ENCODE data around the gene WFDC1.

The WFDC1 gene

DNA sequence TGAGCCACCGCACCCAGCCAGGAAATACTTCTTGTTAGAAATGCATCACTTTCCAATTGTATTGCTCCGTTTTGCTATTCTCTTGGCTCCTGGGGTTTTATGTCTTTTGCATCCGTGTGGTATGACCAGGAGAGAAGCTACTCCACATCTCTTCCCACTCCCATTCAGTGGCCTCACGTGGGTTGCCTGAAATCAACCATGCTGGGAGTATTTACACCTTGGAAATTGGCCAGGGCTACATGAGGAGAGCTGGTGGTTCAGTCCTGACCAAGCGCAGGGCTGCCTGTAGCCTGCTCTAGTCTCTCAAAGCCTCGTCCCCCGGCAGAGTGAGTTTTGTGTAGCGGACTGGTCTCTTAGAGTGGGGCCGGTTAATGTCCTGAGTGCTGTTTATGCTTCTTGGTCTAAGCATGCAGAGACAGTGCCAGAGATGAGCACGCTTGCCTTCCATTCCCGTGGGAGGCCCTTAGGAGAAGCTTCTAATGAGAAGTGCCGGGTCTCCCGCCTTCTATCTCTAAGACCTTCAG is 3.8 kb downstream of the WFDC1 start:
- Histone ChIP-seq H3K36me3 (ENCODE audit: control insufficient read depth in 1 of 2, insufficient read depth in 2 of 2, low read length in 2 of 2) (no peaks in the 10 kb centered on the region), H3K27ac (ENCODE audit: low read depth, low read length) (no peak overlapping the region), H3K4me1 (ENCODE audit: control insufficient read depth in 1 of 2, insufficient read depth in 2 of 2, low read length in 2 of 2) (peaks cover 4 to 5% of the 10 kb centered on the region in 2 donors), H3K27me3 (ENCODE audit: control insufficient read depth in 1 of 2, insufficient read depth in 2 of 2, low read length in 2 of 2) (peaks cover 5 to 11% of the 10 kb centered on the region in 2 donors), H3K9ac (ENCODE audit: low read depth in 1 of 2, low read length in 2 of 2) (no peak overlapping the region), H3K4me3 (ENCODE audit: low read depth in 1 of 2, low read length in 2 of 2) (no peak overlapping the region), H3K9me3 (ENCODE audit: control insufficient read depth in 1 of 2, low read length in 2 of 2) (no peaks in the 10 kb centered on the region)

DNA sequence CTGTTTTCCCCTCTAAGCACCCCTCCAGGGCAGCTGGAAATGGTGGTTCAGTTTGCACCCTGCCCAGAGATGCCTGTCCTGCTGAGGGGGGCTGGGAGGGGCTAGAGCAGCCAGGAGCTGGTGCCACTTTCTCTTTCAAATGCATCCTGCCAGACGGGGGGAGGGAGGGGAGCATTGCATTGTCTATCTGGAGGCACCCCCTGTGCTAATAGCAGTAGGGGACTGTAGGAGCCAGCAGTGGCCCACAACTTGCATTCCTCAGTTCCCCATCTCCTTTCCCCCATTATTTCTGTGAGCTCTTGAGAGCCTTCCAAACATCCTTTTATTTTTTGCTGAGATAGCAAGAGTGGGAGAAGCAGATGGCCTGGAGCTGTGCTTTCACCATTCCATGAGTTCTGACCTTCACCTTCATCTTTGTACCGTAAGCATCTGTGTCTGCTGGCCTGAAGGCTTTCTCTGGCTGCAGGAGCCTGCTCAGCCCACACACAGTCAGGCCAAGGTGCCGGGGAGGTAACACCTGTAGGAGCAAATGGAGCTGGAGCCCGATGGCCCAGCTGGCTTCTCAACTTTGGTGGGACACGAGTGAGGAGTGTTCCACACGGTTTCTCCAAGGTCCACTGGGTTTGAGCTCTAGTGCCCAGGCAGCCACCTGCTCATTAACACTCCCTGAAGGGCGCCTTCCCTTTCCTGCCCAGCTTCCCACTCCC is 5.2 kb downstream of the WFDC1 start:
- H3K4me1 ChIP-seq (ENCODE audit: control insufficient read depth in 1 of 2, insufficient read depth in 2 of 2, low read length in 2 of 2), result peaks cover 4 to 5% of the 10 kb centered on the region in 2 donors
- no peak overlapping the region for H3K4me3 ChIP-seq (ENCODE audit: low read depth in 1 of 2, low read length in 2 of 2)
- H3K27ac ChIP-seq (ENCODE audit: low read depth, low read length), result peak overlapping the region; percentile 35
- no peak overlapping the region for H3K9ac ChIP-seq (ENCODE audit: low read depth in 1 of 2, low read length in 2 of 2)
- peaks cover 5 to 11% of the 10 kb centered on the region in 2 donors for H3K27me3 ChIP-seq (ENCODE audit: control insufficient read depth in 1 of 2, insufficient read depth in 2 of 2, low read length in 2 of 2)
- H3K36me3 ChIP-seq (ENCODE audit: control insufficient read depth in 1 of 2, insufficient read depth in 2 of 2, low read length in 2 of 2), result no peaks in the 10 kb centered on the region
- H3K9me3 ChIP-seq (ENCODE audit: control insufficient read depth in 1 of 2, low read length in 2 of 2), result no peaks in the 10 kb centered on the region

DNA sequence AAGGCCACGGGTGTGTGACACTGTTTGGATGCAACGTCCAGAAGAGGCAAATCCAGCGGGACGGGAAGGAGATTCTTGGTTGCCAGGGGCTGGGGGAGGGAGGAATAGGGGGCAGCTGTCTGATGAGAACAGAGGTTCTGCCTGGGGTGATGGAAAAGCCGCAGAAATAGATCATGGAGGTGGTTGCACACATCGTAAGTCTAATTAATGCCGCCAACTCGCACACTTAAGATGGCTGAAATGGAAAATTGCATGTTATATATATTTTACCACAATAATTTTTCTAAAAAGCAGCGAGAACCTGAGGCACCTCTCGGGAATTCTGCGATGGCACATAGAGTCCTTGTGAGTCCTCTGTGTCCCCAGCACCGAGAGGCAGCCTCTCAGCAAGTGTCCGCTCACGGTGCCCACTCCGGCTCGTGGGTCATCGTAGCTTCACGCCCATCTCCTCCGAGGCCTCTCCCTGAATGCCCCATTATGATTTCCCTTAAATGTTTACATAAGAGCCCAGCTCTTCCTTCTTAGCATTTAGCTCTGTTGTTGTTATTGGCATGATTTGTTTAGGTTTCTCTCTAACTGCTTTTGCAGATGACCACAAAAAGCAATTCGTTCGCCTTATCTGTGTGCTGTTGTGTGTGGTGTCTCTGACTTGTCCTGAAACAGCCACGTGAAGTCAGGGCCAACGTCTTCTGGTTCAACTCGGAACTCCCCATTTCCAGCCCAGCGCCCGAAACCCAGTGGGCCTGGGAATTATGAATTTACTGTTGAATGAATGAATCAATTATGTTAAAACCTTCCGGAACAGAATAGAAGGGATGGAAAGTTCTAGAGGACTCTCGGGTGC is 7.7 kb downstream of the WFDC1 start:
- Histone ChIP-seq H3K9ac (ENCODE audit: low read depth in 1 of 2, low read length in 2 of 2) (no peak overlapping the region), H3K27ac (ENCODE audit: low read depth, low read length) (peak overlapping the region; percentile 33), H3K4me1 (ENCODE audit: control insufficient read depth in 1 of 2, insufficient read depth in 2 of 2, low read length in 2 of 2) (peaks cover 0 to 4% of the 10 kb centered on the region in 2 donors), H3K36me3 (ENCODE audit: control insufficient read depth in 1 of 2, insufficient read depth in 2 of 2, low read length in 2 of 2) (no peaks in the 10 kb centered on the region), H3K9me3 (ENCODE audit: control insufficient read depth in 1 of 2, low read length in 2 of 2) (no peaks in the 10 kb centered on the region), H3K4me3 (ENCODE audit: low read depth in 1 of 2, low read length in 2 of 2) (no peak overlapping the region), H3K27me3 (ENCODE audit: control insufficient read depth in 1 of 2, insufficient read depth in 2 of 2, low read length in 2 of 2) (no peaks in the 10 kb centered on the region)

DNA sequence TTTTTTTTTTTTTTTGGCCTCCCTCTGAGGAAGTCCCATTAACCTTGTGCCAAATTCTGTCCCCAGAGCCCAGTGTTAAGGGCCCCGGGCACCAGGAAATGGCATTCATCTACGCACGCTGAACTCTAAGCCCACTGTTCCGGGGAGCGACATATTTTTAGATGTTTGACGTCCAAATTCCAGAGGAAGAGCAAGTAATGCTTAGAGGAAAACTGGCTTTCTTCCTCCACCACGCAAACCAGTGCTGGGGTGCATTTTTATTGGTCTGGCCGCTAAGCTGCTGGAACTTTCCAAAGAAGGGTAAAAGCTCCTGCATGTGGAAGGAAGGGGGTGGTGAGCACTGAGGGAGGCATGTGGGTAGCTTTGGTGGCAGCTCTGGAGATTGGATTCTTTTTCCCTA is 8.3 kb downstream of the WFDC1 start:
- H3K27me3 ChIP-seq (ENCODE audit: control insufficient read depth in 1 of 2, insufficient read depth in 2 of 2, low read length in 2 of 2), result no peaks in the 10 kb centered on the region
- H3K27ac ChIP-seq (ENCODE audit: low read depth, low read length), result no peak overlapping the region
- no peaks in the 10 kb centered on the region for H3K9me3 ChIP-seq (ENCODE audit: control insufficient read depth in 1 of 2, low read length in 2 of 2)
- no peak overlapping the region for H3K9ac ChIP-seq (ENCODE audit: low read depth in 1 of 2, low read length in 2 of 2)
- no peak overlapping the region for H3K4me3 ChIP-seq (ENCODE audit: low read depth in 1 of 2, low read length in 2 of 2)
- H3K36me3 ChIP-seq (ENCODE audit: control insufficient read depth in 1 of 2, insufficient read depth in 2 of 2, low read length in 2 of 2), result no peaks in the 10 kb centered on the region
- H3K4me1 ChIP-seq (ENCODE audit: control insufficient read depth in 1 of 2, insufficient read depth in 2 of 2, low read length in 2 of 2), result peaks cover 0 to 4% of the 10 kb centered on the region in 2 donors

DNA sequence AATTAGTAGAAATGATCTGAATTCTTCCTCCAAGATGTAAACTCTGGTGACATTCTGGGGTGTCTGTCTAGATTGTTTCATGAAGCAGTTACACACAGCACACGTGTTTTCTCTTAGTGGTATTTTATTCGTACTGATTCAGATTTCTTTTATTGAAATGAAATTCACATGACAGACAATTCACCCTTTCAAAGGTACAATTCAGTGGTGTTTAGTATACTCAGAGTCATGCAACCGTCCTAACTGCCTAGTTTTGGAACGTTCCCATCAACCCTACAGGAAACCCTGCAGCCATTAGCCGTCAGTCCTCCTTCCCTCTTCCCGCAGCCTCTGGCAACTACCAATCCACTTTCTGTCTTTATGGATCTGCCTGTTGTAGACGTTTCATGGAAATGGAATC is 8.8 kb downstream of the WFDC1 start:
- Histone ChIP-seq H3K27ac (ENCODE audit: low read depth, low read length) (peak overlapping the region; percentile 3), H3K9ac (ENCODE audit: low read depth in 1 of 2, low read length in 2 of 2) (no peak overlapping the region), H3K4me1 (ENCODE audit: control insufficient read depth in 1 of 2, insufficient read depth in 2 of 2, low read length in 2 of 2) (peaks cover 0 to 4% of the 10 kb centered on the region in 2 donors)

DNA sequence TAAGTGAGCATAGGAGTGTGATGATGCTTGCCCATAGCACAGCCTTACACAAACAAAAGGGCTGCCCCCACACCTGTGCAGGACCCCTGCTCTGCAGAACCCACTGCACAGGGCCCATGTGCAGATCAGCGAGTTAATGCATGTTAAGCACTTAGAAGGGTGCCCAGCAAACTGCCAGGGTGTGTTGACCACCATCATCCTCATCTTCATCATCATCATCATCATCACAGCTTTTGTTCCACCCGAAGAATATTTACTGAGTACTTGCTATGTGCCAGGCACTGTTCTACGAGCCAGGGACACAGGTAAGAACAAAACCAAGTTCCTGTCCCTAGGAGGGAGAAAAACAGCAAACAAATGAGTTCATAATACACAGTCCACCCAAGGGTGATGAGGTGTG is 11.9 kb downstream of the WFDC1 start:
- H3K36me3 ChIP-seq (ENCODE audit: control insufficient read depth in 1 of 2, insufficient read depth in 2 of 2, low read length in 2 of 2), result no peaks in the 10 kb centered on the region
- no peak overlapping the region for H3K4me3 ChIP-seq (ENCODE audit: low read depth in 1 of 2, low read length in 2 of 2)
- H3K4me1 ChIP-seq (ENCODE audit: control insufficient read depth in 1 of 2, insufficient read depth in 2 of 2, low read length in 2 of 2), result no peaks in the 10 kb centered on the region
- H3K9ac ChIP-seq (ENCODE audit: low read depth in 1 of 2, low read length in 2 of 2), result no peak overlapping the region
- H3K27ac ChIP-seq (ENCODE audit: low read depth, low read length), result no peak overlapping the region
- no peaks in the 10 kb centered on the region for H3K27me3 ChIP-seq (ENCODE audit: control insufficient read depth in 1 of 2, insufficient read depth in 2 of 2, low read length in 2 of 2)
- H3K9me3 ChIP-seq (ENCODE audit: control insufficient read depth in 1 of 2, low read length in 2 of 2), result no peaks in the 10 kb centered on the region

More for the DNA sequence above, 8.8 kb downstream of the WFDC1 start:
- Histone ChIP-seq H3K4me3 (ENCODE audit: low read depth in 1 of 2, low read length in 2 of 2) (no peak overlapping the region), H3K27me3 (ENCODE audit: control insufficient read depth in 1 of 2, insufficient read depth in 2 of 2, low read length in 2 of 2) (no peaks in the 10 kb centered on the region), H3K36me3 (ENCODE audit: control insufficient read depth in 1 of 2, insufficient read depth in 2 of 2, low read length in 2 of 2) (no peaks in the 10 kb centered on the region), H3K9me3 (ENCODE audit: control insufficient read depth in 1 of 2, low read length in 2 of 2) (no peaks in the 10 kb centered on the region)

DNA sequence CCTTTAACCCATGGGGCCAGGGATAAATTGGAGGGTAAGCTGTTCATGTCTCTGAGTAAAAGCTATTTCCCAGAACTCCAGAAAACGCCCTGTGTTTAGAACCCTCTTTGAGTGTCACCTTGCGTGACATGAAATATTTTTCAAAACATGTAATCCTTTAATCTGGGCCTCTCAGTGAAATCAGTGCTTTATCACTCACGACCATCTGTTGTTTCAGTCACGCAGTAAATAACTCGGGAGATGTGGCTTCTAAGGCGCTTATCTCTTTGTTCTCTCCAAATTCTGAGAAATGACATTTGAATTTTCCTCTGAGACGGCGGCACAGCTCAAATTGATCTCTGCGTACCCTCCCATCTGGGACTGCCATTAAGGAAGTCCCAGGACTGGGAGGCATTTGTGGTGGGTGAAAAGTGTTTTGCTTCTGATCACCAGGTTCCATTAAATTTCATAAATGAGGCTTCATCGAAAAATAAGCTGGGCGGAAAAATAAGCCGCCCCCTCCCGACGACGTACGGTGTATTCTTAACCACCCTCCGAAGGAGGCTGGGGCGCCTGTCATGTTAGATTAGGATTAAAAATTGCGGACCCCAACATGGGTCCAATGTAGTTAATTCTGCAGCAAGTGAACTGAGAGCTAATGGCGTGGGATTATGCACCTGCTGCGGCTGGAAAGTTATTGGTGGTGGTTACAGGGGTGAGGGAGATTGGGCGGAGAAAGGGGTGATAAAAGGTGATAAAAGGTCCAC is 12.7 kb downstream of the WFDC1 start:
- no peaks in the 10 kb centered on the region for H3K36me3 ChIP-seq (ENCODE audit: control insufficient read depth in 1 of 2, insufficient read depth in 2 of 2, low read length in 2 of 2)
- H3K27ac ChIP-seq (ENCODE audit: low read depth, low read length), result no peak overlapping the region
- no peaks in the 10 kb centered on the region for H3K27me3 ChIP-seq (ENCODE audit: control insufficient read depth in 1 of 2, insufficient read depth in 2 of 2, low read length in 2 of 2)
- H3K4me3 ChIP-seq (ENCODE audit: low read depth in 1 of 2, low read length in 2 of 2), result no peak overlapping the region
- H3K9me3 ChIP-seq (ENCODE audit: control insufficient read depth in 1 of 2, low read length in 2 of 2), result no peaks in the 10 kb centered on the region
- H3K9ac ChIP-seq (ENCODE audit: low read depth in 1 of 2, low read length in 2 of 2), result no peak overlapping the region
- no peaks in the 10 kb centered on the region for H3K4me1 ChIP-seq (ENCODE audit: control insufficient read depth in 1 of 2, insufficient read depth in 2 of 2, low read length in 2 of 2)

- Histone ChIP-seq H3K36me3 (ENCODE audit: control insufficient read depth in 1 of 2, insufficient read depth in 2 of 2, low read length in 2 of 2) (no peaks in the 10 kb centered on the region), H3K9me3 (ENCODE audit: control insufficient read depth in 1 of 2, low read length in 2 of 2) (no peaks in the 10 kb centered on the region), H3K27me3 (ENCODE audit: control insufficient read depth in 1 of 2, insufficient read depth in 2 of 2, low read length in 2 of 2) (no peaks in the 10 kb centered on the region), H3K9ac (ENCODE audit: low read depth in 1 of 2, low read length in 2 of 2) (no peak overlapping the region), H3K4me3 (ENCODE audit: low read depth in 1 of 2, low read length in 2 of 2) (no peak overlapping the region), H3K4me1 (ENCODE audit: control insufficient read depth in 1 of 2, insufficient read depth in 2 of 2, low read length in 2 of 2) (no peaks in the 10 kb centered on the region), H3K27ac (ENCODE audit: low read depth, low read length) (no peak overlapping the region)
Observed at GRCh38 chr16:84308120-84308519, 13.4 kb downstream of the WFDC1 start.

GRCh38 chr16:84310642-84311041 is 16.0 kb downstream of the WFDC1 start:
- Histone ChIP-seq H3K9ac (ENCODE audit: low read depth in 1 of 2, low read length in 2 of 2) (no peak overlapping the region), H3K4me3 (ENCODE audit: low read depth in 1 of 2, low read length in 2 of 2) (no peak overlapping the region), H3K4me1 (ENCODE audit: control insufficient read depth in 1 of 2, insufficient read depth in 2 of 2, low read length in 2 of 2) (no peaks in the 10 kb centered on the region), H3K9me3 (ENCODE audit: control insufficient read depth in 1 of 2, low read length in 2 of 2) (no peaks in the 10 kb centered on the region), H3K27me3 (ENCODE audit: control insufficient read depth in 1 of 2, insufficient read depth in 2 of 2, low read length in 2 of 2) (no peaks in the 10 kb centered on the region), H3K27ac (ENCODE audit: low read depth, low read length) (no peak overlapping the region), H3K36me3 (ENCODE audit: control insufficient read depth in 1 of 2, insufficient read depth in 2 of 2, low read length in 2 of 2) (no peaks in the 10 kb centered on the region)

Data from duodenal mucosa (tissue), 2 donors.